ENCODE results near the gene DUSP6. TPM values are rescaled to one million over a fixed set of nuclear protein-coding genes. Genes with fewer than 3 reads are reported as not detected.

DUSP6 gene
- total and polyA plus RNA-seq, 2 of the 8 experiments (the other 6 are each of a cell fraction or from before 2014, with no cell fraction given), result 99.3 to 179 TPM

GRCh38 chr12:89334548-89335169 is 17.6 kb downstream of the DUSP6 start:
- WGBS, 2 experiments (ENCODE audit: extremely low coverage in 1 of 2, insufficient coverage in 1 of 2, insufficient read length in 1 of 2, insufficient replicate concordance in 2 of 2, low coverage in 1 of 2, low lambda C conversion rate in 2 of 2, missing lambda C conversion rate in 1 of 2), result 96% methylated on average over 5 of the region's 5 CpGs; no CpG with 5 or more reads in 1 of the 2 experiments

More at GRCh38 chr12:89334548-89335169, 17.6 kb downstream of the DUSP6 start:
- Histone ChIP-seq H4K5ac (ENCODE audit: insufficient read length, low read depth, low read length) (no peak overlapping the region), H3K4ac (replicated peaks; ENCODE audit: insufficient read length, low read depth, low read length) (no peak overlapping the region), H3K18ac (ENCODE audit: extremely low read depth, low read length) (no peak overlapping the region), H3K23ac (ENCODE audit: insufficient read length) (no peak overlapping the region), H2BK20ac (ENCODE audit: low read length) (no peak overlapping the region), H3K56ac (replicated peaks; ENCODE audit: insufficient read length, low read depth, low read length) (no peak overlapping the region), H3K27me3 (replicated peaks in 1 of 4; ENCODE audit: control insufficient read depth in 3 of 4, extremely low read depth in 1 of 4, insufficient read depth in 3 of 4, low read length in 3 of 4) (no peaks in the 10 kb centered on the region), H3K9me3 (ENCODE audit: insufficient read depth in 2 of 2, low read depth in 1 of 2, low read length in 1 of 2) (no peaks in the 10 kb centered on the region), H3K23me2 (ENCODE audit: low read depth, low read length) (no peaks in the 10 kb centered on the region; the same call in 1 of the 2 replicates), H3K36me3 (ENCODE audit: control insufficient read depth in 2 of 4, insufficient read depth in 4 of 4, low read length in 3 of 4) (no peaks in the 10 kb centered on the region), H2BK12ac (ENCODE audit: low read depth, low read length) (no peak overlapping the region), H2BK120ac (replicated peaks; ENCODE audit: low read depth, low read length) (no peak overlapping the region), H4K91ac (replicated peaks; ENCODE audit: insufficient read length, low read length) (no peak overlapping the region), H3K27ac (ENCODE audit: low read depth, low read length) (no peak overlapping the region), H3K4me2 (ENCODE audit: insufficient read depth in 1 of 2, low read depth in 2 of 2, low read length in 2 of 2) (no peak overlapping the region), H3K4me3 (ENCODE audit: extremely low read depth in 1 of 4, insufficient read depth in 2 of 4, low read depth in 3 of 4, low read length in 4 of 4) (no peak overlapping the region), H2BK15ac (ENCODE audit: low read length) (no peak overlapping the region), H3K79me2 (ENCODE audit: control insufficient read depth in 1 of 2, insufficient read depth in 2 of 2, low read length in 2 of 2) (no peaks in the 10 kb centered on the region), H2AFZ (ENCODE audit: low read length) (no peak overlapping the region), H4K20me1 (replicated peaks in 1 of 2; ENCODE audit: control insufficient read depth in 1 of 2, insufficient read depth in 2 of 2, low read length in 2 of 2) (no peaks in the 10 kb centered on the region), H4K8ac (ENCODE audit: extremely low read depth, insufficient read depth, low read length) (no peak overlapping the region), H3K14ac (ENCODE audit: insufficient read length) (no peak overlapping the region), H3K9ac (replicated peaks in 1 of 4; ENCODE audit: extremely low read depth in 1 of 4, low read depth in 3 of 4, low read length in 3 of 4) (no peak overlapping the region), H2AK5ac (ENCODE audit: low read depth, low read length) (no peak overlapping the region), H3K4me1 (replicated peaks in 1 of 4; ENCODE audit: control insufficient read depth in 3 of 4, insufficient read depth in 4 of 4, low read length in 3 of 4) (peaks cover 0 to 8% (median 3%) of the 10 kb centered on the region in 4 experiments; a peak in 3 of 7 replicates), H3K79me1 (ENCODE audit: low read depth, low read length) (no peaks in the 10 kb centered on the region), H2BK5ac (ENCODE audit: low read depth, low read length) (no peak overlapping the region)
- ChIA-PET POLR2A (ENCODE audit: partially characterized antibody) (interaction anchor here (1.3 to 3.0 kb wide), 3 partner anchors 12 to 18 kb away, joined by 3 to 10 read pairs (median 9); partner anchors contain the start of gene DUSP6), CTCF (ENCODE audit: partially characterized antibody) (interaction anchor here (1.2 kb wide), 1 partner anchor 12 kb away, joined by 4 read pairs; no protein-coding TSS in a partner anchor)
- no peak for FAIRE-seq
- no peak for DNase-seq (ENCODE audit: low read depth in 1 of 2, low spot score in 2 of 2)
- TF ChIP-seq CEBPB (IDR thresholded peaks at IDR 0.05; ENCODE audit: low read depth, low read length) (no peak; the same call in 1 of the 2 replicates), CHD2 (IDR thresholded peaks at IDR 0.05; ENCODE audit: low read length) (no peak), KDM4A (IDR thresholded peaks at IDR 0.05; ENCODE audit: low read depth, low read length, severe bottlenecking) (no peak), BCL11A (IDR thresholded peaks at IDR 0.05; ENCODE audit: low read depth in 2 of 2, low read length in 2 of 2) (no peak), CBX5 (IDR thresholded peaks at IDR 0.05; ENCODE audit: low read depth, low read length) (no peak), TEAD4 (IDR thresholded peaks at IDR 0.05; ENCODE audit: low read depth, low read length) (no peak)
- TF ChIP-seq, protein P1, sequence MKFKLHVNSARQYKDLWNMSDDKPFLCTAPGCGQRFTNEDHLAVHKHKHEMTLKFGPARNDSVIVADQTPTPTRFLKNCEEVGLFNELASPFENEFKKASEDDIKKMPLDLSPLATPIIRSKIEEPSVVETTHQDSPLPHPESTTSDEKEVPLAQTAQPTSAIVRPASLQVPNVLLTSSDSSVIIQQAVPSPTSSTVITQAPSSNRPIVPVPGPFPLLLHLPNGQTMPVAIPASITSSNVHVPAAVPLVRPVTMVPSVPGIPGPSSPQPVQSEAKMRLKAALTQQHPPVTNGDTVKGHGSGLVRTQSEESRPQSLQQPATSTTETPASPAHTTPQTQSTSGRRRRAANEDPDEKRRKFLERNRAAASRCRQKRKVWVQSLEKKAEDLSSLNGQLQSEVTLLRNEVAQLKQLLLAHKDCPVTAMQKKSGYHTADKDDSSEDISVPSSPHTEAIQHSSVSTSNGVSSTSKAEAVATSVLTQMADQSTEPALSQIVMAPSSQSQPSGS (IDR thresholded peaks at IDR 0.05; ENCODE audit: low read length), result no peak
- TF ChIP-seq, protein P2, sequence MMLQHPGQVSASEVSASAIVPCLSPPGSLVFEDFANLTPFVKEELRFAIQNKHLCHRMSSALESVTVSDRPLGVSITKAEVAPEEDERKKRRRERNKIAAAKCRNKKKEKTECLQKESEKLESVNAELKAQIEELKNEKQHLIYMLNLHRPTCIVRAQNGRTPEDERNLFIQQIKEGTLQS (IDR thresholded peaks at IDR 0.05; ENCODE audit: insufficient read depth, low read depth, low read length), result no peak
